Measurements from ENCODE around the gene GADL1.

Gene GADL1

GRCh38 chr3:30835667-30836066, 58.8 kb downstream of the GADL1 start:
- no peak for DNase-seq (ENCODE audit: extremely low read depth, insufficient read length)
- Histone ChIP-seq H3K27me3 (replicated peaks; ENCODE audit: control insufficient read depth, insufficient read depth, low read length) (no peaks in the 10 kb centered on the region), H3K4me3 (replicated peaks; ENCODE audit: low read depth, low read length) (no peak overlapping the region), H3K36me3 (ENCODE audit: control insufficient read depth, insufficient read depth, low read length) (no peaks in the 10 kb centered on the region)
- TF ChIP-seq, protein P1, sequence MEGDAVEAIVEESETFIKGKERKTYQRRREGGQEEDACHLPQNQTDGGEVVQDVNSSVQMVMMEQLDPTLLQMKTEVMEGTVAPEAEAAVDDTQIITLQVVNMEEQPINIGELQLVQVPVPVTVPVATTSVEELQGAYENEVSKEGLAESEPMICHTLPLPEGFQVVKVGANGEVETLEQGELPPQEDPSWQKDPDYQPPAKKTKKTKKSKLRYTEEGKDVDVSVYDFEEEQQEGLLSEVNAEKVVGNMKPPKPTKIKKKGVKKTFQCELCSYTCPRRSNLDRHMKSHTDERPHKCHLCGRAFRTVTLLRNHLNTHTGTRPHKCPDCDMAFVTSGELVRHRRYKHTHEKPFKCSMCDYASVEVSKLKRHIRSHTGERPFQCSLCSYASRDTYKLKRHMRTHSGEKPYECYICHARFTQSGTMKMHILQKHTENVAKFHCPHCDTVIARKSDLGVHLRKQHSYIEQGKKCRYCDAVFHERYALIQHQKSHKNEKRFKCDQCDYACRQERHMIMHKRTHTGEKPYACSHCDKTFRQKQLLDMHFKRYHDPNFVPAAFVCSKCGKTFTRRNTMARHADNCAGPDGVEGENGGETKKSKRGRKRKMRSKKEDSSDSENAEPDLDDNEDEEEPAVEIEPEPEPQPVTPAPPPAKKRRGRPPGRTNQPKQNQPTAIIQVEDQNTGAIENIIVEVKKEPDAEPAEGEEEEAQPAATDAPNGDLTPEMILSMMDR (IDR thresholded peaks at IDR 0.05; ENCODE audit: insufficient read depth, low read length, poor library complexity, severe bottlenecking), result no peak

DNA sequence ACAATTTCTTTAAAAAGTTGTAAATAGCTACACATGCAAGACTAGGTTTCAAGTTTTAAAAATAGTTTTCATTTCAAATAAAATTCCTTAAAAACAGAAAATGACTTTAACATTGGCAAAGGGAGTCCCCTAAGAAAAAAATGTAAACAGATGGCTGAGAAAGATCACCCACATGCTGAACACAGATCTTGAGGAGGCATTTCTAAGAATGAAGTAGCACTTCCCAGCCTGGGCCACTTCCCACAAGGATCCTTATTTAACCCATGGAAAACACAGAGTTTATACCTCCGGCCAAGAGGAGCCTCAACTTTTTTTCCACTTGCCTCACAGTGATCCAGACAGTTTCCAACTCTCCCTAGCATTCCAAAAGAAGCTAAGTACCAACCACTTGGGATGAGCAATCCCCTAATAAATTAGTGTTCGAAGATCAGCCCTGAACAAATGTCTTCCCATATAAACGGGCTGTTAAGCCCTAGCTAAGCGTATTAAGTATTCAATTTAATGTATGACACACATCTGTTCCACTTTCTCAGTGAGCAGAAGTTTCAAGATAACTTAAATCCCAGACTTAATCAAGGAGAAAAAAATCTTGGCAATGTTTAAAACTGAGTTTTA, 61.4 kb downstream of the GADL1 start:
- TF ChIP-seq, protein P1 (IDR thresholded peaks at IDR 0.05; ENCODE audit: insufficient read depth, low read length, poor library complexity, severe bottlenecking), result no peak
- H3K27me3 ChIP-seq (replicated peaks; ENCODE audit: control insufficient read depth, insufficient read depth, low read length), result no peaks in the 10 kb centered on the region

DNA sequence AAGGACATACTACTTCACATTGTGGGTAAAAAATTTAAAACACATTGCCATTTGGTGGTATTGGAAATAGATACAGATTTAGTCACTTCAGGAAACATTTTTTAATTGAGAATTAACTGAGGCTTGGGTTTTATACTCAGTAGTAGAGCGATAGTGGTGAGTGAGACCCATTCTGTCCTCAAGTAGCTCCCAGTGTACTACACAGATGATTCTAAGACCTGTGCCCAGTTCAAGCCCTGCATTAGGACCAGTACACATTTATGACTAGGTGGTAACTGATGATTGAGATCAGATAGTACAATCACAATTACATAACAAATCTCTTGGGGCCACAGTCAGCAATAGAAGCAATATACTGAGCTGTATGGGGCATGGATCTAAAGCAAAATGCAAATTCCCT, 67.4 kb downstream of the GADL1 start:
- no peak for DNase-seq (ENCODE audit: extremely low read depth, insufficient read length)
- H3K36me3 ChIP-seq (ENCODE audit: control insufficient read depth, insufficient read depth, low read length), result no peaks in the 10 kb centered on the region
- no peaks in the 10 kb centered on the region for H3K27me3 ChIP-seq (replicated peaks; ENCODE audit: control insufficient read depth, insufficient read depth, low read length)
- no peak overlapping the region for H3K4me3 ChIP-seq (replicated peaks; ENCODE audit: low read depth, low read length)
- TF ChIP-seq, protein P1 (IDR thresholded peaks at IDR 0.05; ENCODE audit: insufficient read depth, low read length, poor library complexity, severe bottlenecking), result no peak

More for the DNA sequence above, 61.4 kb downstream of the GADL1 start:
- DNase-seq (ENCODE audit: extremely low read depth, insufficient read length), result no peak
- no peak overlapping the region for H3K4me3 ChIP-seq (replicated peaks; ENCODE audit: low read depth, low read length)
- no peaks in the 10 kb centered on the region for H3K36me3 ChIP-seq (ENCODE audit: control insufficient read depth, insufficient read depth, low read length)

DNA sequence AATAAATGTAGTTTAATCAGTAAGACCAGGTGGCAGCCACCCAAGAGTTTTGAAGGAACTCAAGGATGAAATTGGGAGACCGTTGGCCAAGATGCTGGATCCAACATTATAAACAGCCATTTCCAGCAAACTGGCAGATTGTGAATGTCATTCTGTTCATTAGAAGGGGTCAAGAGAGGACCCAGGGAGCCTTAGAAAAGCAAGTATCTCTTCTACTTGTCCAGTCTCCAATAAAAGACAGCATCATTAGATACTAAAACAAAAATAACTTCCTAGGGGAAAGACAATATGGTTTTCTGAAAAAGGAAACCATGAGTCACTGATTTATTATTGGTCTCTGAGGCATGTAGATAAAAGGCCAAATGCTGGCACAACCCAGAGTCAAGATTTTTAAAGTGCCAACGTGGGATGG, 67.9 kb downstream of the GADL1 start:
- Histone ChIP-seq H3K4me3 (replicated peaks; ENCODE audit: low read depth, low read length) (no peak overlapping the region), H3K36me3 (ENCODE audit: control insufficient read depth, insufficient read depth, low read length) (no peaks in the 10 kb centered on the region), H3K27me3 (replicated peaks; ENCODE audit: control insufficient read depth, insufficient read depth, low read length) (no peaks in the 10 kb centered on the region)
- TF ChIP-seq, protein P1 (IDR thresholded peaks at IDR 0.05; ENCODE audit: insufficient read depth, low read length, poor library complexity, severe bottlenecking), result no peak
- DNase-seq (ENCODE audit: extremely low read depth, insufficient read length), result no peak

- no peaks in the 10 kb centered on the region for H3K36me3 ChIP-seq (ENCODE audit: control insufficient read depth, insufficient read depth, low read length)
- DNase-seq (ENCODE audit: extremely low read depth, insufficient read length), result no peak
- TF ChIP-seq, protein P1 (IDR thresholded peaks at IDR 0.05; ENCODE audit: insufficient read depth, low read length, poor library complexity, severe bottlenecking), result no peak
- H3K4me3 ChIP-seq (replicated peaks; ENCODE audit: low read depth, low read length), result no peak overlapping the region
- no peaks in the 10 kb centered on the region for H3K27me3 ChIP-seq (replicated peaks; ENCODE audit: control insufficient read depth, insufficient read depth, low read length)
These were observed 75.2 kb downstream of the GADL1 start for GRCh38 chr3:30819067-30819798.
